ENCODE measurements around the gene BTNL9. TPM values are rescaled to one million over a fixed set of nuclear protein-coding genes. Genes with fewer than 3 reads are reported as not detected.
"Not testable (repeated sequence)": the region's sequence is repeated elsewhere in the genome, so short reads cannot be mapped to it uniquely, and the experiment has no call there.

The BTNL9 gene
- polyA plus RNA-seq, 6 donors from 2014 or later, result 0.08 to 1.4 (median 0.58) TPM

- peak overlapping the region in 4 of 6 donors; percentile 41 to 94 (median 74) for H3K27ac Mint-ChIP-seq
These were observed 60.2 kb downstream of the BTNL9 start for GRCh38 chr5:181100121-181100875.

GRCh38 chr5:181101030-181101641 is 61.1 kb downstream of the BTNL9 start:
- Mint-ChIP-seq H3K9me3 (peaks cover 0 to 13% (median 5%) of the 10 kb centered on the region in 7 donors), H3K27me3 (peaks cover 32 to 43% (median 40%) of the 10 kb centered on the region in 3 donors), H3K4me1 (peaks cover 15 to 27% (median 20%) of the 10 kb centered on the region in 3 donors)
- not testable (repeated sequence) for DNase-seq; H3K36me3 Mint-ChIP-seq; H3K4me3 Mint-ChIP-seq; ATAC-seq (ENCODE audit: low read depth in 2 of 2); H3K27ac Mint-ChIP-seq

More at GRCh38 chr5:181100121-181100875, 60.2 kb downstream of the BTNL9 start:
- ATAC-seq (ENCODE audit: low read depth in 2 of 2) (no peak), DNase-seq (no peak)
- H3K4me1 Mint-ChIP-seq, result peaks cover 10 to 19% (median 13%) of the 10 kb centered on the region in 3 donors
- peaks cover 24 to 34% (median 31%) of the 10 kb centered on the region in 3 donors for H3K27me3 Mint-ChIP-seq
- peaks cover 0 to 13% (median 4%) of the 10 kb centered on the region in 7 donors for H3K9me3 Mint-ChIP-seq
- peak overlapping the region in 5 of 8 donors; percentile 12 to 65 (median 49) for H3K4me3 Mint-ChIP-seq
- peaks cover 0 to 7% of the 10 kb centered on the region in 2 donors for H3K36me3 Mint-ChIP-seq

GRCh38 chr5:181101930-181102674 is 62.0 kb downstream of the BTNL9 start:
- Mint-ChIP-seq H3K27me3 (peaks cover 33 to 50% (median 44%) of the 10 kb centered on the region in 3 donors), H3K9me3 (peaks cover 0 to 13% (median 5%) of the 10 kb centered on the region in 7 donors), H3K4me1 (peaks cover 15 to 27% (median 20%) of the 10 kb centered on the region in 3 donors)
- not testable (repeated sequence) for H3K4me3 Mint-ChIP-seq; H3K36me3 Mint-ChIP-seq; H3K27ac Mint-ChIP-seq; DNase-seq; ATAC-seq (ENCODE audit: low read depth in 2 of 2)

- Mint-ChIP-seq H3K9me3 (peaks cover 0 to 13% (median 5%) of the 10 kb centered on the region in 7 donors), H3K27ac (peak overlapping the region in 4 of 6 donors; percentile 19 to 94 (median 86)), H3K27me3 (peaks cover 50 to 64% (median 63%) of the 10 kb centered on the region in 3 donors), H3K4me1 (peaks cover 15 to 27% (median 20%) of the 10 kb centered on the region in 3 donors), H3K4me3 (peak overlapping the region; percentile 66 to 86 (median 76))
- not testable (repeated sequence) for ATAC-seq (ENCODE audit: low read depth in 2 of 2); DNase-seq; H3K36me3 Mint-ChIP-seq
These were observed 64.1 kb downstream of the BTNL9 start for GRCh38 chr5:181104259-181104568.

GRCh38 chr5:181104606-181105390 is 64.7 kb downstream of the BTNL9 start:
- not testable (repeated sequence) for DNase-seq; H3K36me3 Mint-ChIP-seq; H3K9me3 Mint-ChIP-seq; ATAC-seq (ENCODE audit: low read depth in 2 of 2)
- Mint-ChIP-seq H3K27me3 (peaks cover 48 to 64% (median 63%) of the 10 kb centered on the region in 3 donors), H3K4me1 (peaks cover 10 to 24% (median 16%) of the 10 kb centered on the region in 3 donors), H3K4me3 (peak overlapping the region in 5 of 8 donors; percentile 19 to 86 (median 73)), H3K27ac (peak overlapping the region in 1 of 6 donors; percentile 19)

GRCh38 chr5:181105391-181106025 is 65.4 kb downstream of the BTNL9 start:
- Mint-ChIP-seq H3K36me3 (peaks cover 0 to 7% of the 10 kb centered on the region in 2 donors), H3K27ac (peak overlapping the region in 1 of 6 donors; percentile 12), H3K9me3 (peaks cover 0 to 7% (median 2%) of the 10 kb centered on the region in 7 donors), H3K4me3 (peak overlapping the region in 4 of 8 donors; percentile 5 to 75 (median 22)), H3K27me3 (peaks cover 49 to 64% (median 63%) of the 10 kb centered on the region in 3 donors), H3K4me1 (peaks cover 10 to 20% (median 16%) of the 10 kb centered on the region in 3 donors)
- DNase-seq (no peak), ATAC-seq (ENCODE audit: low read depth in 2 of 2) (peak; percentile 35 to 40)

GRCh38 chr5:181107699-181108098 is 67.6 kb downstream of the BTNL9 start:
- ATAC-seq (ENCODE audit: low read depth in 2 of 2) (no peak), DNase-seq (no peak)
- Mint-ChIP-seq H3K4me3 (no peak overlapping the region), H3K36me3 (peaks cover 0 to 7% of the 10 kb centered on the region in 2 donors), H3K27ac (no peak overlapping the region), H3K9me3 (peaks cover 0 to 7% (median 2%) of the 10 kb centered on the region in 7 donors), H3K4me1 (peaks cover 10 to 20% (median 16%) of the 10 kb centered on the region in 3 donors), H3K27me3 (peaks cover 58 to 86% (median 80%) of the 10 kb centered on the region in 3 donors)

GRCh38 chr5:181108578-181109165 is 68.6 kb downstream of the BTNL9 start:
- Mint-ChIP-seq H3K36me3 (peaks cover 0 to 7% of the 10 kb centered on the region in 2 donors), H3K4me3 (no peak overlapping the region), H3K4me1 (peaks cover 10 to 20% (median 16%) of the 10 kb centered on the region in 3 donors), H3K9me3 (peaks cover 0 to 7% (median 2%) of the 10 kb centered on the region in 7 donors), H3K27ac (no peak overlapping the region), H3K27me3 (peaks cover 58 to 90% (median 80%) of the 10 kb centered on the region in 3 donors)
- no peak for ATAC-seq (ENCODE audit: low read depth in 2 of 2)
- no peak for DNase-seq

GRCh38 chr5:181109489-181110013 is 69.5 kb downstream of the BTNL9 start:
- no peaks in the 10 kb centered on the region for H3K36me3 Mint-ChIP-seq
- no peak for ATAC-seq (ENCODE audit: low read depth in 2 of 2)
- H3K9me3 Mint-ChIP-seq, result peaks cover 0 to 9% (median under 1%) of the 10 kb centered on the region in 7 donors
- peaks cover 57 to 91% (median 80%) of the 10 kb centered on the region in 3 donors for H3K27me3 Mint-ChIP-seq
- no peak overlapping the region for H3K4me3 Mint-ChIP-seq
- H3K4me1 Mint-ChIP-seq, result peaks cover 5 to 16% (median 13%) of the 10 kb centered on the region in 3 donors
- no peak overlapping the region for H3K27ac Mint-ChIP-seq
- no peak for DNase-seq

GRCh38 chr5:181111010-181111409 is 70.9 kb downstream of the BTNL9 start:
- ATAC-seq (ENCODE audit: low read depth in 2 of 2) (no peak), DNase-seq (no peak)
- no peaks in the 10 kb centered on the region for H3K36me3 Mint-ChIP-seq
- H3K27ac Mint-ChIP-seq, result peak overlapping the region in 1 of 6 donors; percentile 82
- peaks cover 0 to 19% (median 8%) of the 10 kb centered on the region in 7 donors for H3K9me3 Mint-ChIP-seq
- H3K4me1 Mint-ChIP-seq, result peaks cover 6 to 14% (median 14%) of the 10 kb centered on the region in 3 donors
- no peak overlapping the region for H3K4me3 Mint-ChIP-seq
- H3K27me3 Mint-ChIP-seq, result peaks cover 58 to 89% (median 79%) of the 10 kb centered on the region in 3 donors
